IMR-90 (cell line): ENCODE data around the gene DUSP10.

ENCODE experiments used
- BHLHE40 ChIP-seq: fragments of 150-350 bp; IDR thresholded peaks from 2 replicates; pipeline ENCODE4 v1.6.1; 2016; ENCODE audit warnings: mild to moderate bottlenecking, low read depth, low read length
- CHD1 ChIP-seq: IDR thresholded peaks from 2 replicates; pipeline ENCODE4 v1.6.1; 2012; ENCODE audit warnings: low read depth, low read length, improper control_type of control experiment
- CTCF ChIP-seq: conservative IDR thresholded peaks from 2 replicates; pipeline ENCODE4 v1.5.1; 2012; ENCODE audit warnings: mild to moderate bottlenecking, low read depth, low read length, improper control_type of control experiment
- ELK1 ChIP-seq: fragments of 150-350 bp; IDR thresholded peaks from 2 replicates; pipeline ENCODE4 v1.6.1; 2016; ENCODE audit warnings: low read depth, mild to moderate bottlenecking, low read length, moderate library complexity, borderline replicate concordance
- MAZ ChIP-seq: IDR thresholded peaks from 2 replicates; pipeline ENCODE4 v1.6.1; 2012; ENCODE audit warnings: low read depth, mild to moderate bottlenecking, low read length, improper control_type of control experiment, moderate library complexity, borderline replicate concordance
- MXI1 ChIP-seq: IDR thresholded peaks from 2 replicates; pipeline ENCODE4 v1.6.1; 2012; ENCODE audit warnings: low read depth, mild to moderate bottlenecking, low read length, moderate library complexity, borderline replicate concordance
- POLR2A ChIP-seq: IDR thresholded peaks from 2 replicates; pipeline ENCODE4 v1.6.1; 2012; ENCODE audit warnings: mild to moderate bottlenecking, low read depth, low read length
- RCOR1 ChIP-seq: IDR thresholded peaks from 2 replicates; pipeline ENCODE4 v1.6.1; 2012; ENCODE audit warnings: mild to moderate bottlenecking, low read length, improper control_type of control experiment; ENCODE audit not compliant: insufficient replicate concordance
- RFX5 ChIP-seq: IDR thresholded peaks from 2 replicates; pipeline ENCODE4 v1.8.0; 2012; ENCODE audit warnings: low read depth, mild to moderate bottlenecking, low read length, moderate library complexity
- USF2 ChIP-seq: fragments of 150-350 bp; IDR thresholded peaks from 2 replicates; pipeline ENCODE4 v1.6.1; 2017; ENCODE audit warnings: mild to moderate bottlenecking, antibody characterized with exemption, low read length, low read depth

GRCh38 chr1:221772117-221772516, 30.2 kb upstream of the DUSP10 start:
- TF ChIP-seq CTCF: no peak
- TF ChIP-seq USF2: no peak
- TF ChIP-seq RFX5: no peak
- no peak for TF ChIP-seq POLR2A
- TF ChIP-seq MXI1: no peak
- no peak for TF ChIP-seq CHD1
- TF ChIP-seq MAZ: no peak
- no peak for TF ChIP-seq RCOR1
- TF ChIP-seq ELK1: no peak
- TF ChIP-seq BHLHE40: no peak
